ENCODE results near the gene HOXA7.

HOXA7 gene

DNA sequence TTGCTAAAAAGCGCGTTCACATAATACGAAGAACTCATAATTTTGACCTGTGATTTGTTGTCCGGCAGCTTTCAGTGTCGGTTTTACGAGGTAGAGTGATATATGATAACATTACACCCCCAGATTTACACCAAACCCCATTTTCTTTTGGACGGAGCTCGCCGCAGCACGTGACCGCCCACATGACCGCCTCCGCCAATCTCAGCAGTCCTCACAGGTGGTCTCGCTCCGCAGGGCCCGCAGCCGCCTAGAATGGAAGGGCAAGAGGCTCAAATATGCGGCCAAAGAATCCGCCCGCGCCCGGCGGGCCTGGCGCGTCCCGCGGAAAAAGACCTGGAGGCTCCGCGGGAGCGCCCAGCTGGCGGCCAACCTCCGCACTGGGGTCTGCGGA is at the start of gene HOXA7:
Gene HOXA7, minus strand, starts transcription at position 168 of the 391 bp plus-strand sequence. Its CDS starts 130 bp downstream, at position 38.
- in situ Hi-C loops (cut with HindIII; ENCODE audit: low pct_ligation_motif_present, low sequenced_read_pairs): no loop called here
- H3K4me3 ChIP-seq (ENCODE audit: low read depth, low read length): no peak within 1 kb of the TSS
- no peak for DNase-seq
- H3K27ac ChIP-seq: no peak within 1 kb of the TSS
- H3K27me3 ChIP-seq (replicated peaks): peaks cover 97% of the 10 kb centered on the region
- no peak for TF ChIP-seq CTCF (IDR thresholded peaks at IDR 0.05; ENCODE audit: low read depth, low read length, missing control alignments)
- H3K36me3 ChIP-seq (replicated peaks): no peaks in the 10 kb centered on the region

- Histone ChIP-seq H3K27me3 (replicated peaks) (peaks cover 94% of the 10 kb centered on the region), H3K36me3 (replicated peaks) (no peaks in the 10 kb centered on the region), H3K4me3 (ENCODE audit: low read depth, low read length) (no peak overlapping the region), H3K27ac (no peak overlapping the region)
- no peak for DNase-seq
- no peak for TF ChIP-seq CTCF (IDR thresholded peaks at IDR 0.05; ENCODE audit: low read depth, low read length, missing control alignments)
- in situ Hi-C loops (cut with HindIII; ENCODE audit: low pct_ligation_motif_present, low sequenced_read_pairs): loop anchor here (25.0 kb wide), 1 partner anchor 382 kb away; no protein-coding TSS in a partner anchor
These were observed 49.1 kb upstream of the HOXA7 start for GRCh38 chr7:27205325-27206280.

GRCh38 chr7:27204851-27205322 is 48.4 kb upstream of the HOXA7 start:
- in situ Hi-C loops (cut with HindIII; ENCODE audit: low pct_ligation_motif_present, low sequenced_read_pairs): loop anchor here (25.0 kb wide), 1 partner anchor 382 kb away; no protein-coding TSS in a partner anchor
- H3K4me3 ChIP-seq (ENCODE audit: low read depth, low read length): no peak overlapping the region
- DNase-seq: no peak
- H3K27me3 ChIP-seq (replicated peaks): peaks cover 95% of the 10 kb centered on the region
- TF ChIP-seq CTCF (IDR thresholded peaks at IDR 0.05; ENCODE audit: low read depth, low read length, missing control alignments): no peak
- H3K36me3 ChIP-seq (replicated peaks): no peaks in the 10 kb centered on the region
- H3K27ac ChIP-seq: no peak overlapping the region

- DNase-seq: no peak
- TF ChIP-seq CTCF (IDR thresholded peaks at IDR 0.05; ENCODE audit: low read depth, low read length, missing control alignments): no peak
- no peak overlapping the region for H3K4me3 ChIP-seq (ENCODE audit: low read depth, low read length)
These were observed 47.6 kb upstream of the HOXA7 start for GRCh38 chr7:27203964-27204594.

DNA sequence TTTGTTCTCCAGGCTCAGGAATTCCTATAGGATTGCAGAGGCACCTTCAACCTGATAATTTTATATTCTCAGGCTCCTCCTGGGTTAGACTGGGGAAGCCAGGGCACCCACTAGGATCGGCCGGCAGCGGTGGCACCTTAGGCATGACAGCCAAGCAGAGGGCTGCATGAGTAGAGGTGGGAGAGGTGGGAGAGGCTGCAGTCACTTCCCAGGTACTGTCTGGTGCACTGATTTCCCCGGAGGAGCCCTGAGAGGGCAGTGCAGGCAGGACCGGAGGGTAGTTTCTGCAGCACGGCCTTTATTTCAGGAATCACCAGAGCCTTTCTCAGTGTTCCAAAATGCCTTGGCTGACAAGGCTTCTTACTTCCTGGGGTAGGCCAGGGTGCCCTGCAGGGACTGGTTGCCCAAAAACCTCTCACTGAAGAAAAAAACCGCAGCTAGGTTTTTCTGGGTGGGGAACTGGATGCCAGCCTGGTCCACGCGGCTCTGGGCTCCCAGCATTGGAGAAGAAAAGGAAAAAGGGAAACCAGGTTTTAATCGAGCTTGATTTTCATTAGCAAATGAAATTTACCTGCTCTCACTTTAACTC is 47.0 kb upstream of the HOXA7 start:
- Histone ChIP-seq H3K27ac (no peak overlapping the region), H3K36me3 (replicated peaks) (no peaks in the 10 kb centered on the region), H3K27me3 (replicated peaks) (peaks cover 95% of the 10 kb centered on the region), H3K4me3 (ENCODE audit: low read depth, low read length) (no peak overlapping the region)
- no peak for TF ChIP-seq CTCF (IDR thresholded peaks at IDR 0.05; ENCODE audit: low read depth, low read length, missing control alignments)
- no peak for DNase-seq
- in situ Hi-C loops (cut with HindIII; ENCODE audit: low pct_ligation_motif_present, low sequenced_read_pairs): loop anchor here (25.0 kb wide), 1 partner anchor 384 kb away; no protein-coding TSS in a partner anchor

More at GRCh38 chr7:27203964-27204594, 47.6 kb upstream of the HOXA7 start:
- no peak overlapping the region for H3K27ac ChIP-seq
- no peaks in the 10 kb centered on the region for H3K36me3 ChIP-seq (replicated peaks)
- peaks cover 95% of the 10 kb centered on the region for H3K27me3 ChIP-seq (replicated peaks)
- in situ Hi-C loops (cut with HindIII; ENCODE audit: low pct_ligation_motif_present, low sequenced_read_pairs): loop anchor here (25.0 kb wide), 1 partner anchor 383 kb away; no protein-coding TSS in a partner anchor

Measured in brain microvascular endothelial cell (primary cell).